Heart left ventricle (tissue), 13 donors: ENCODE data around the gene EIF4G3.

Source experiments
- POLR2A ChIP-seq, 2 donors: fragments of 450-650 bp; IDR thresholded peaks; one replicate each; pipeline ENCODE4 v1.6.1; 2017; ENCODE audit warnings: antibody characterized with exemption in 2 of 2, mild to moderate bottlenecking in 2 of 2, moderate library complexity in 2 of 2
- TF ChIP-seq, protein P1 (sequence below), 12 donors: fragments of 200-600 bp; sonication (generic) in 4 of 12; IDR thresholded peaks; one replicate each; pipeline versions ENCODE4 v1.5.0 to v1.8.0; 2018 to 2022; ENCODE audit warnings: antibody characterized with exemption in 12 of 12, mild to moderate bottlenecking in 5 of 12
- donor health status: ischemic (EF 13 %, LVEDD 7.1; RV severe dilation, severe dysfunction).
- donor health status: DM: no; HTN: yes; CAD: no.
- donor health status: DM: no; HTN: no; CAD: no.
- donor health status: ischemic (EF 25% LVEDD 6.9; RV normal size, moderate dysfunction).
- donor health status: ischemic (EF 25% LVEDD 5.7; RV mildly dilated, moderate dysfunction).
- donor health status: ischemic (EF 35%, LVEDD 5.7; RV mildly dilated, moderate dysfunction).
- donor health status: nonischemic (EF 11% LVEDD 7.7; RV severe dilation, severe dysfunction).
- donor health status: DM: yes; HTN: yes; CAD: no.
- donor health status: PGD.
- donor health status: ischemic (EF 29% LVEDD 5.4; RV normal size, mild dysfunction).
- donor health status: nonischemic (EF 23%, LVEDD 6.1; RV moderate dilation, normal function).

DNA sequence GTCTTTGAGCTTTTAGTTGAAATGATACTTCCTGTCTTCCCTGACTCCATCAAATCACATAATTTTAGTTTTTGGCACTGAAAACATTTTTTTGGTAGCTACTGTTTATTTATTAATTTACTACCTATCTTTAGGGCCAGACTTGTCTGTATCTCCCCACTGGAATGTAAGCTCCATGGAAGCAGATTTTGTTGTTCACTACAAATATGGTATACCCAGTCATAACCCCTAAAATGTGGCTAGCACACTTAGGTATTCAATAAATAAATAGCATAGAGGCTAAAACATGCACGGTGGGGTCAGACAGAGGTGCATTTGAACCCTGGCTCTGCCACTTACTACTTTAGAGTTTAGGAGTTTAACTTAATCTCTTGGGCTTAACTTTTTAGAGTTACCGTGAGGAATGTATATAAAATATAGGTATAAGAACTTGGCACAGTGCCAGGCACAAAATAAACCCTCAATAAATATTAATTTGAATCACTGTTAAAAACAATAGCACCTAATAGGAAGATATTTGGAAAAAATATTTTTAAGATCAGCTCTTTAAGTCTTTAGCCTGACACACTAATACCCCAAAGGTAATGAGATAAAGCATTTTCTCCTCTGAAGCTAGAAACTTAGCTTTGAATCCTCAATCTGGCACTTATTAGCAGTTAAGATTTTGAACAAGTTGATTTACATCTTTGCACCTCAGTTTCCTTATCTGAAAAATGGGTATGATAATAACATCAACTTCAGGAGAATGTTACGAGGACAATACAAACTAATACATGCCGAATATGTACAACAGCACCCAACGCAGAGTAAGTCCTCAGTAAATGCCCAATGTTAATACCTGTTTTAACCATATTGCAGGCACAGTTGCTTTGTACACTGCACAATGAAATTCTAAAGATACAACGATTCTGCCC lies 330.0 kb downstream of the EIF4G3 start:
- TF ChIP-seq, protein P1, sequence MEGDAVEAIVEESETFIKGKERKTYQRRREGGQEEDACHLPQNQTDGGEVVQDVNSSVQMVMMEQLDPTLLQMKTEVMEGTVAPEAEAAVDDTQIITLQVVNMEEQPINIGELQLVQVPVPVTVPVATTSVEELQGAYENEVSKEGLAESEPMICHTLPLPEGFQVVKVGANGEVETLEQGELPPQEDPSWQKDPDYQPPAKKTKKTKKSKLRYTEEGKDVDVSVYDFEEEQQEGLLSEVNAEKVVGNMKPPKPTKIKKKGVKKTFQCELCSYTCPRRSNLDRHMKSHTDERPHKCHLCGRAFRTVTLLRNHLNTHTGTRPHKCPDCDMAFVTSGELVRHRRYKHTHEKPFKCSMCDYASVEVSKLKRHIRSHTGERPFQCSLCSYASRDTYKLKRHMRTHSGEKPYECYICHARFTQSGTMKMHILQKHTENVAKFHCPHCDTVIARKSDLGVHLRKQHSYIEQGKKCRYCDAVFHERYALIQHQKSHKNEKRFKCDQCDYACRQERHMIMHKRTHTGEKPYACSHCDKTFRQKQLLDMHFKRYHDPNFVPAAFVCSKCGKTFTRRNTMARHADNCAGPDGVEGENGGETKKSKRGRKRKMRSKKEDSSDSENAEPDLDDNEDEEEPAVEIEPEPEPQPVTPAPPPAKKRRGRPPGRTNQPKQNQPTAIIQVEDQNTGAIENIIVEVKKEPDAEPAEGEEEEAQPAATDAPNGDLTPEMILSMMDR (IDR thresholded peaks at IDR 0.05), result no peak
- TF ChIP-seq POLR2A (IDR thresholded peaks at IDR 0.05), result no peak
